Measurements from ENCODE around the gene LIG4. TPM values are rescaled to one million over a fixed set of nuclear protein-coding genes. Genes with fewer than 3 reads are reported as not detected.

The LIG4 gene
- total RNA-seq, 1 donor from 2014 or later = 14.8 TPM

DNA sequence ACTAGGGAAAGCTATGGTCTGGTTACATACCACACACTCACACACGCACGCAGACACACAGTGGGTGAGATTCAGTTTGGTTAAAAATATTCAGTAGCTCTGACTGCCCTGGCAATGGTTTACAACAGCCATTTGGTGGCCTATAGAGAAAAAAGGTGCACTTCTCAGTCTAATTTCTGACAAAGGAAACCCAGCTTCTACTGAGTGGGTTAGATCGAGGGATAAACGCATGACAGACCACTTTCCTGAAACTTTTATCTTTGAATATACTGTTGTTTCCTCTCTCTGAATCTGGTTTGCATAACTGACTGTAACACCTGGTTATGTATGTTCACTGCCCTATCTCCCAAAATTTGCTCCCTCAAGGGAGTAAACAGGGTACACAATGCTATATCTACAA lies 2.5 kb downstream of the LIG4 start:
- ATAC-seq (ENCODE audit: low read depth) (no peak), DNase-seq (no peak)
- H3K27me3 Mint-ChIP-seq = no peaks in the 10 kb centered on the region
- H3K4me1 Mint-ChIP-seq = peaks cover 62% of the 10 kb centered on the region
- H3K9me3 Mint-ChIP-seq = peaks cover 2% of the 10 kb centered on the region
- POLR2A ChIA-PET = interaction anchor here (0.9 kb wide), 1 partner anchor 37 kb away, joined by 9 read pairs; no protein-coding TSS in a partner anchor
- CTCF ChIA-PET = interaction anchor here (1.2 kb wide), 1 partner anchor 13 kb away, joined by 4 read pairs; no protein-coding TSS in a partner anchor
- H3K27ac Mint-ChIP-seq = peak overlapping the region; percentile 75
- H3K4me3 Mint-ChIP-seq = peak overlapping the region; percentile 46
- H3K36me3 Mint-ChIP-seq (ENCODE audit: low read depth) = peaks cover 31% of the 10 kb centered on the region
- intact Hi-C loops (cut with micrococcal nuclease) = loop anchor here (1.0 kb wide), 1 partner anchor 28 kb away; no protein-coding TSS in a partner anchor
- TF ChIP-seq, protein P1, sequence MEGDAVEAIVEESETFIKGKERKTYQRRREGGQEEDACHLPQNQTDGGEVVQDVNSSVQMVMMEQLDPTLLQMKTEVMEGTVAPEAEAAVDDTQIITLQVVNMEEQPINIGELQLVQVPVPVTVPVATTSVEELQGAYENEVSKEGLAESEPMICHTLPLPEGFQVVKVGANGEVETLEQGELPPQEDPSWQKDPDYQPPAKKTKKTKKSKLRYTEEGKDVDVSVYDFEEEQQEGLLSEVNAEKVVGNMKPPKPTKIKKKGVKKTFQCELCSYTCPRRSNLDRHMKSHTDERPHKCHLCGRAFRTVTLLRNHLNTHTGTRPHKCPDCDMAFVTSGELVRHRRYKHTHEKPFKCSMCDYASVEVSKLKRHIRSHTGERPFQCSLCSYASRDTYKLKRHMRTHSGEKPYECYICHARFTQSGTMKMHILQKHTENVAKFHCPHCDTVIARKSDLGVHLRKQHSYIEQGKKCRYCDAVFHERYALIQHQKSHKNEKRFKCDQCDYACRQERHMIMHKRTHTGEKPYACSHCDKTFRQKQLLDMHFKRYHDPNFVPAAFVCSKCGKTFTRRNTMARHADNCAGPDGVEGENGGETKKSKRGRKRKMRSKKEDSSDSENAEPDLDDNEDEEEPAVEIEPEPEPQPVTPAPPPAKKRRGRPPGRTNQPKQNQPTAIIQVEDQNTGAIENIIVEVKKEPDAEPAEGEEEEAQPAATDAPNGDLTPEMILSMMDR (IDR thresholded peaks at IDR 0.05) = no peak

- intact Hi-C loops (cut with micrococcal nuclease) = no loop called here
- peaks cover 31% of the 10 kb centered on the region for H3K36me3 Mint-ChIP-seq (ENCODE audit: low read depth)
- DNase-seq (no peak), ATAC-seq (ENCODE audit: low read depth) (no peak)
- TF ChIP-seq, protein P1 (IDR thresholded peaks at IDR 0.05) = no peak
- no peaks in the 10 kb centered on the region for H3K27me3 Mint-ChIP-seq
- H3K4me3 Mint-ChIP-seq = no peak overlapping the region
- peaks cover 43% of the 10 kb centered on the region for H3K4me1 Mint-ChIP-seq
- peaks cover 2% of the 10 kb centered on the region for H3K9me3 Mint-ChIP-seq
- no peak overlapping the region for H3K27ac Mint-ChIP-seq
- ChIA-PET CTCF (interaction anchor here (1.2 kb wide), 1 partner anchor 54 kb away, joined by 3 read pairs; no protein-coding TSS in a partner anchor), POLR2A (interaction anchor here (1.5 kb wide), 1 partner anchor 8 kb away, joined by 4 read pairs; the partner anchor contains the start of gene ABHD13)
These were observed 4.8 kb downstream of the LIG4 start for GRCh38 chr13:108210551-108210950.

GRCh38 chr13:108200781-108201398 lies 14.4 kb downstream of the LIG4 start:
- peaks cover 2% of the 10 kb centered on the region for H3K27me3 Mint-ChIP-seq
- no peak overlapping the region for H3K4me3 Mint-ChIP-seq
- no peaks in the 10 kb centered on the region for H3K36me3 Mint-ChIP-seq (ENCODE audit: low read depth)
- ATAC-seq (ENCODE audit: low read depth) (no peak), DNase-seq (no peak)
- TF ChIP-seq, protein P1 (IDR thresholded peaks at IDR 0.05) = no peak
- H3K9me3 Mint-ChIP-seq = peaks cover 6% of the 10 kb centered on the region
- ChIA-PET POLR2A (no interaction called here), CTCF (no interaction called here)
- no peaks in the 10 kb centered on the region for H3K4me1 Mint-ChIP-seq
- intact Hi-C loops (cut with micrococcal nuclease) = no loop called here
- no peak overlapping the region for H3K27ac Mint-ChIP-seq

DNA sequence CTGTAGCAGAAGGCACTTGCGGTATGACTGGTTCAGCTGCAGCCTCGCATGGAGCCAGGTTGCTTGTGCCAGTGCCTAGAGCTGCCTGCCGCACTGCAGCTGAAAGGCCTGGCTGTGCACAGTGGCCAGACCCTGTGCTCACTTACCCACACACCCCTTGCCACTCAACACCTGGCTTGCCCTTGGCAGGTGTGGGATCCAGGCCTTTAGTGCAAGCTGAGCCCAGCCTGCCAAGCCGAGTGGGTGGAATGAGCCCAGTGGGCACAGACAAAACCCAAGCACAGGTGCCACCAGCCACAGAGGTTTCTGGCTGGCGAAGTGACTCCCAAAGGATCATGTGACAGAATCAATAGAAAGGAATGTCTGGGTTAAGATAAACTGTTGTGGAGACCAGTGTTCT lies 19.5 kb downstream of the LIG4 start:
- ChIA-PET CTCF (no interaction called here), POLR2A (no interaction called here)
- DNase-seq (no peak), ATAC-seq (ENCODE audit: low read depth) (no peak)
- intact Hi-C loops (cut with micrococcal nuclease) = no loop called here
- H3K27me3 Mint-ChIP-seq = peaks cover 2% of the 10 kb centered on the region
- H3K4me1 Mint-ChIP-seq = no peaks in the 10 kb centered on the region
- peaks cover 3% of the 10 kb centered on the region for H3K36me3 Mint-ChIP-seq (ENCODE audit: low read depth)
- H3K9me3 Mint-ChIP-seq = peaks cover 22% of the 10 kb centered on the region
- no peak overlapping the region for H3K27ac Mint-ChIP-seq
- TF ChIP-seq, protein P1 (IDR thresholded peaks at IDR 0.05) = no peak
- no peak overlapping the region for H3K4me3 Mint-ChIP-seq

DNA sequence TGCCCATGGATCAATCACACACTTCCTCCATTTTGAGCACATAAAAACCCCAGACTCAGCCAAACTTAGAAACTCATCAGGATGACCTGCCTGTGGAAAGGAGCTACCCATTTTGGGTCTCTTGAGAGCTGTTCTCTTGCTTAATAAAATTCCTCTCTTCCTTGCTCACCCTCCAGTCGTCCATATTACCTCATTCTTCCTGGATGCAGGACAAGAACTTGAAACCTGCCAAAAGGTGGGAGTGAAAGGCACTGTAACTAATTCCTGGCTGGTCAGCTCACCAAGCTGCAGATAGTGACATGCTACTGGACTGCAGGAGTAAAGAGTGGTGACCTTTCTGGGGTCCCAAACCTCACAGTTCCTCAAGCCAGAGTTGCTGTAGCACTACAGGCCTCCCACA lies 20.2 kb downstream of the LIG4 start:
- ChIA-PET CTCF (no interaction called here), POLR2A (no interaction called here)
- ATAC-seq (ENCODE audit: low read depth) (no peak), DNase-seq (no peak)
- Mint-ChIP-seq H3K4me3 (no peak overlapping the region), H3K27ac (no peak overlapping the region), H3K27me3 (peaks cover 2% of the 10 kb centered on the region), H3K9me3 (peaks cover 22% of the 10 kb centered on the region), H3K4me1 (no peaks in the 10 kb centered on the region), H3K36me3 (ENCODE audit: low read depth) (peaks cover 3% of the 10 kb centered on the region)
- intact Hi-C loops (cut with micrococcal nuclease) = no loop called here
- TF ChIP-seq, protein P1 (IDR thresholded peaks at IDR 0.05) = no peak
